Measurements from ENCODE around the gene NUP42.
A peak's percentile ranks its signal among the peaks of the same experiment; 100 is the strongest.

Gene NUP42

GRCh38 chr7:23200331-23200730 lies 18.5 kb downstream of the NUP42 start:
- no peak for TF ChIP-seq CTCF (IDR thresholded peaks at IDR 0.05; ENCODE audit: low read depth, low read length, missing control alignments)
- in situ Hi-C loops (cut with HindIII; ENCODE audit: low sequenced_read_pairs): no loop called here
- no peak overlapping the region for H3K4me3 ChIP-seq (ENCODE audit: low read depth, low read length)
- DNase-seq (ENCODE audit: low read depth): no peak

GRCh38 chr7:23204241-23204640 lies 22.4 kb downstream of the NUP42 start:
- TF ChIP-seq CTCF (IDR thresholded peaks at IDR 0.05; ENCODE audit: low read depth, low read length, missing control alignments): no peak
- DNase-seq (ENCODE audit: low read depth): no peak
- H3K4me3 ChIP-seq (ENCODE audit: low read depth, low read length): no peak overlapping the region
- in situ Hi-C loops (cut with HindIII; ENCODE audit: low sequenced_read_pairs): no loop called here

GRCh38 chr7:23205577-23205908 lies 23.7 kb downstream of the NUP42 start:
- H3K4me3 ChIP-seq (ENCODE audit: low read depth, low read length): no peak overlapping the region
- no peak for TF ChIP-seq CTCF (IDR thresholded peaks at IDR 0.05; ENCODE audit: low read depth, low read length, missing control alignments)
- no peak for DNase-seq (ENCODE audit: low read depth)
- in situ Hi-C loops (cut with HindIII; ENCODE audit: low sequenced_read_pairs): no loop called here

- peak overlapping the region; percentile 10 for H3K4me3 ChIP-seq (ENCODE audit: low read depth, low read length)
- in situ Hi-C loops (cut with HindIII; ENCODE audit: low sequenced_read_pairs): no loop called here
- DNase-seq (ENCODE audit: low read depth): no peak
- TF ChIP-seq CTCF (IDR thresholded peaks at IDR 0.05; ENCODE audit: low read depth, low read length, missing control alignments): no peak
These were observed 24.3 kb downstream of the NUP42 start for GRCh38 chr7:23205909-23206767.

GRCh38 chr7:23207021-23207420 lies 25.2 kb downstream of the NUP42 start:
- H3K4me3 ChIP-seq (ENCODE audit: low read depth, low read length): no peak overlapping the region
- DNase-seq (ENCODE audit: low read depth): no peak
- in situ Hi-C loops (cut with HindIII; ENCODE audit: low sequenced_read_pairs): no loop called here
- TF ChIP-seq CTCF (IDR thresholded peaks at IDR 0.05; ENCODE audit: low read depth, low read length, missing control alignments): no peak

GRCh38 chr7:23207884-23208283 lies 26.0 kb downstream of the NUP42 start:
- TF ChIP-seq CTCF (IDR thresholded peaks at IDR 0.05; ENCODE audit: low read depth, low read length, missing control alignments): no peak
- DNase-seq (ENCODE audit: low read depth): no peak
- no peak overlapping the region for H3K4me3 ChIP-seq (ENCODE audit: low read depth, low read length)
- in situ Hi-C loops (cut with HindIII; ENCODE audit: low sequenced_read_pairs): no loop called here
